COR-L47 (cell line): ENCODE results near the gene ABCA4.

Experiments
- DNase-seq: peaks from one replicate; lab custom pipeline; 2025; lab: John Stamatoyannopoulos, UW

Gene ABCA4

GRCh38 chr1:94027721-94028515 lies 93.0 kb downstream of the ABCA4 start:
- DNase-seq: no peak

GRCh38 chr1:94026619-94027380 lies 94.1 kb downstream of the ABCA4 start:
- no peak for DNase-seq

- DNase-seq: no peak
Observed at GRCh38 chr1:94025383-94026340, 95.3 kb downstream of the ABCA4 start.

- DNase-seq: no peak
Observed at GRCh38 chr1:94024104-94024792, 96.7 kb downstream of the ABCA4 start.

GRCh38 chr1:94022471-94023189 lies 98.3 kb downstream of the ABCA4 start:
- no peak for DNase-seq

- no peak for DNase-seq
Observed at GRCh38 chr1:94020764-94021579, 100.0 kb downstream of the ABCA4 start.

GRCh38 chr1:94019327-94019726 lies 101.6 kb downstream of the ABCA4 start:
- DNase-seq: no peak

GRCh38 chr1:94017155-94017829 lies 103.7 kb downstream of the ABCA4 start:
- no peak for DNase-seq

GRCh38 chr1:94015489-94015817 lies 105.5 kb downstream of the ABCA4 start:
- DNase-seq: no peak

GRCh38 chr1:94014635-94015488 lies 106.1 kb downstream of the ABCA4 start:
- DNase-seq: no peak

- DNase-seq: no peak
Observed at GRCh38 chr1:94014087-94014486, 106.9 kb downstream of the ABCA4 start.

- DNase-seq: no peak
Observed at GRCh38 chr1:94013367-94013878, 107.5 kb downstream of the ABCA4 start.

- DNase-seq: no peak
Observed at GRCh38 chr1:94012708-94013366, 108.1 kb downstream of the ABCA4 start.

GRCh38 chr1:94011709-94012595 lies 109.0 kb downstream of the ABCA4 start:
- no peak for DNase-seq

- no peak for DNase-seq
Observed at GRCh38 chr1:94011129-94011528, 109.8 kb downstream of the ABCA4 start.

- no peak for DNase-seq
Observed at GRCh38 chr1:94009304-94009703, 111.6 kb downstream of the ABCA4 start.

- no peak for DNase-seq
Observed at GRCh38 chr1:94006604-94007003, 114.3 kb downstream of the ABCA4 start.
